HG03575 (cell line): ENCODE measurements around the gene EIF2B5.
"Not testable (repeated sequence)": the region's sequence is repeated elsewhere in the genome, so short reads cannot be mapped to it uniquely, and the experiment has no call there.

Experiments
- ATAC-seq: cut with Tn5 transposase; IDR thresholded peaks from one replicate; pipeline ENCODE4 v1.9.1; 2021; ENCODE audit not compliant: unreplicated experiment, insufficient number of reproducible peaks, low FRiP score; ENCODE audit errors: extremely low read depth

The EIF2B5 gene

GRCh38 chr3:184144505-184144904 is 9.3 kb downstream of the EIF2B5 start:
- ATAC-seq = no peak

- no peak for ATAC-seq
Measured at GRCh38 chr3:184145111-184145524, 10.0 kb downstream of the EIF2B5 start.

DNA sequence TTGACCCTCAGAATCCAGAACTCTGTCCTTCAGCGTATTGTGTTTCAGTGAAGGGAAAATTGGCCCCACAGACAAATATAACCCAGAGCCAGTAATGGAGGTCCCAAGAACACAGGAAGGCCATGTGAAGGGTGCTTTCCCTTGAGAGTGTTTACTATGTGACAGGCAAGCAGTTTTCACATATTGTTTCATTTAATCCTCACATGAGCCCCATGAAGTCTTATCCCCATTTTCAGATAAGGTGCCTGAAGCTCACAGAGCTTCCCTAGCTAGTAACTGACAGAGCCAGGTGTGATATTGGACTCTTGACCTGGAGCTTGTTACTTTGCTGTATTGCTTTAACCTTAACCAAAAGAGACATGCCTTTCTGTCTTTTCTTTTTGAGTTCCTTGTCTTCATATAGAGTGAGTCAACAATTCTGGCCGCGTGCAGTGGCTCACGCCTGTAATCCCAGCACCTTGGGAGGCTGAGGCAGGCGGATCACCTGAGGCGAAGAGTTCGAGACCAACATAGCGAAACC is 10.7 kb downstream of the EIF2B5 start:
- no peak for ATAC-seq

DNA sequence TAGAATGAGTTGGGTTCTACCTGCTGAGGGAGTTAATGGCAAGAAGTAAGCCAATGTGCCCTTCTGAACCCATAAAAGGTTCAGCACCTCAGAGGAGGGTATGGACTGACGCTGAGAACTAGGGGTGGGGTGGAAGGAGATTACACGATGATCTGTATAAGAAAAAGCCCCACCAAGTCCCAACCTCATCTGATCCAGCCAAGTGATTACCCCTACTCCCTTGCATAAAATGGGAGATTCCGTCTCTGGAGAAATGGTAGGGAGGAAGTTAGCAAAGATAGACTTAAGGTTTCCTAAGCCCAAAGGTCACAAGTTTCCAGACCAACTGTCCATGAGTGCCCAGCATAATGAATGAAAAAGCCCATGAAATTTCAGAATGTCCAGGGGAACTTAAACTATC is 12.9 kb downstream of the EIF2B5 start:
- no peak for ATAC-seq

DNA sequence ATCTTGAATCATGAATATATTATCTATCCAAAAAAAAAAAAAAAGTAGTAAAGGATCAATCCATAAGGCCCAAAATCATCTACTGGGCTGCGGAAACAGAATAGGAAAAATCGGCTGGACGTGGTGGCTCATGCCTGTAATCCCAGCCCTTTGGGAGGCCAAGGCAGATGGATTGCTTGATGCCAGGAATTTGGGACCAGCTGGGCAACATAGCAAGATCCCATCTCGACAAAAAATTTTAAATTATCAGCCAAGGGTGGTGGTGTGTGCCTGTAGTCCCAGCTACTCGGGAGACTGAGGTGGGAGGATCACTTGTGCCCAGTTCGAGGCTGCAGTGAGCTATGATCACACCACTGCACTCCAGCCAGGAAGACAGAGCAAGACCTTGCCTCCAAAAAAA is 14.0 kb downstream of the EIF2B5 start:
- no peak for ATAC-seq

- not testable (repeated sequence) for ATAC-seq
Measured at GRCh38 chr3:184149770-184150169, 14.6 kb downstream of the EIF2B5 start.

GRCh38 chr3:184154885-184155643 is 19.9 kb downstream of the EIF2B5 start, which contains the start of gene DVL3:
Gene DVL3 (plus strand): TSS chr3:184155377. CDS start chr3:184155636, 259 bp downstream.
- ATAC-seq = no peak

GRCh38 chr3:184155644-184156521 is 20.7 kb downstream of the EIF2B5 start:
- ATAC-seq = no peak

GRCh38 chr3:184156522-184156955 is 21.4 kb downstream of the EIF2B5 start:
- no peak for ATAC-seq

GRCh38 chr3:184157206-184157605 is 22.0 kb downstream of the EIF2B5 start:
- ATAC-seq = no peak

- ATAC-seq = no peak
Measured at GRCh38 chr3:184158404-184158803, 23.2 kb downstream of the EIF2B5 start.

DNA sequence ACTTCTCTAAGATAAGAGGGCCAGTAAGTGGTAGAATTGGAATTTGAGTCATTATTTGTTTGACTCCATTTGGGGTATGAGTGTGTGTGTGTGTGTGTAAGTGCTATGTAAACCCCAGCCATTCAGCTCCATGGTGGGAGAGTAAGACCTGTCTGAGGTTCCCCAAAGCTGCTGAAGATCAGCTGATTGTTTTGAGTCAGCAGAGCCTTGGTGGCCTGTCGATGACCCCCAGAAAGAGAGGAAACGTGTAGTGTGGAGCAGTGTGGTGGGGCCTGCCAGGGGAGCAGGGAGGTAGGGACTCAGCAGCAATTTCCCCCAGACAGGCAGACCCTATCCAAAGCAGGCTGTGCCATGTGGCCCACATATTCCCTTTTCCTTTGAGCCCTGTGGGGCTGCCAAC is 25.3 kb downstream of the EIF2B5 start:
- no peak for ATAC-seq

DNA sequence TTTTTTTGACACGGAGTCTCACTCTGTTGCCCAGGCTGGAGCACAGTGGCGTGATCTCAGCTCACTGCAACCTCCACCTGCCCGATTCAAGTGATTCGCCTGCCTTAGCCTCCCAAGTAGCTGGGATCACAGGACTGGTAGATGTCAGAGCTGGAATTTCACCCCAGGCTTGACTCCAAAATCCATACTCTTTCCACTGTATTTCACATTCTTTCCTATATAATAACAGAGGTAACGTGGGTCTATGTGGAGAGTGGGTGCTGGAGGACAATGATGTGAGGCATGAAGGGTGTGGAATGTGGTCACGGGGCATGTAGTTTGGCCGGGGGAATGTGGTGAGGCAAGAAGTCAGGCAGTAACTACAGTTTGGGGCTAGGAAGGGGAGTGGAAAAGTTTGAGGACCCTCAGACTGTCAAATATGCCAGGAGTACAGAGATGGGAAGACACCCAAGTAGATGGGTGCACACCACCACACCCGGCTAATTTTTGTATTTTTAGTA is 27.5 kb downstream of the EIF2B5 start:
- ATAC-seq = not testable (repeated sequence)

GRCh38 chr3:184164648-184165330 is 29.6 kb downstream of the EIF2B5 start:
- no peak for ATAC-seq

- ATAC-seq = no peak
Measured at GRCh38 chr3:184165543-184165942, 30.4 kb downstream of the EIF2B5 start.

- ATAC-seq = no peak
Measured at GRCh38 chr3:184166671-184167070, 31.5 kb downstream of the EIF2B5 start.

- no peak for ATAC-seq
Measured at GRCh38 chr3:184167786-184168185, 32.6 kb downstream of the EIF2B5 start.

- ATAC-seq = no peak
Measured at GRCh38 chr3:184168363-184169120, 33.4 kb downstream of the EIF2B5 start.
